ENCODE data around the gene EIF2B5.

GRCh38 chr3:184193991-184194539 is 58.9 kb downstream of the EIF2B5 start:
- no peak for TF ChIP-seq CTCF (IDR thresholded peaks at IDR 0.05)
- TF ChIP-seq POLR2A (IDR thresholded peaks at IDR 0.05): no peak
- TF ChIP-seq EP300 (IDR thresholded peaks at IDR 0.05): no peak

Measured in sigmoid colon (tissue), 4 donors.